HG03439 (cell line): ENCODE measurements around the gene RARS2.

ENCODE experiments used
- ATAC-seq: cut with Tn5 transposase; IDR thresholded peaks from one replicate; pipeline ENCODE4 v1.9.1; 2021; ENCODE audit warnings: mild to moderate bottlenecking, moderate library complexity; ENCODE audit not compliant: unreplicated experiment

The RARS2 gene

DNA sequence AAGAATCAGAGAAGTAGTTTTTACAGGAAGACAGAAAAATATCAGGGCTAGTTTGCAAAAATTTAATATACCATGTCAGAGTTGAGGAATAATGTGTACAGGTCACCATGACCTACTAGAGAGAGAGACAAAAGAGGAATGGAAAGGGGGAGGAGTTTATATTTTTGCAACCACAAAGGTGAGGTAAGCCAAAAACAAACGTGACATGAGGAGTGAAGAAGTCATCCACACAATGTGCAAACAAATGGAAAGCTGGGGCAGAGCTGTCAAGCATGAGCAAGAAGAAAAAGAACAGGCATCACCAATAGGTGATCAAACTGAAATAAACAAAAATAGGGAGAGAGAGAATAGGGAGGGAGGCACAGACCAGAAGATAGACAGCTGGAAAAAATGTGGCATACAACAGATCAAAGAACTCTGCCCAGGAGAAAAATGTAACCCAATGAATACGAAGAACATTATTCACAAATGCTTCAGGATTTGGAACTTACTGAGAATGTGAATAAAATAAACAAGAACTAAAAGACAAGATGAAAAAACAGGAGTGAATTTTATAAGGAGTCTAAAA lies 15.5 kb downstream of the RARS2 start:
- ATAC-seq = no peak

DNA sequence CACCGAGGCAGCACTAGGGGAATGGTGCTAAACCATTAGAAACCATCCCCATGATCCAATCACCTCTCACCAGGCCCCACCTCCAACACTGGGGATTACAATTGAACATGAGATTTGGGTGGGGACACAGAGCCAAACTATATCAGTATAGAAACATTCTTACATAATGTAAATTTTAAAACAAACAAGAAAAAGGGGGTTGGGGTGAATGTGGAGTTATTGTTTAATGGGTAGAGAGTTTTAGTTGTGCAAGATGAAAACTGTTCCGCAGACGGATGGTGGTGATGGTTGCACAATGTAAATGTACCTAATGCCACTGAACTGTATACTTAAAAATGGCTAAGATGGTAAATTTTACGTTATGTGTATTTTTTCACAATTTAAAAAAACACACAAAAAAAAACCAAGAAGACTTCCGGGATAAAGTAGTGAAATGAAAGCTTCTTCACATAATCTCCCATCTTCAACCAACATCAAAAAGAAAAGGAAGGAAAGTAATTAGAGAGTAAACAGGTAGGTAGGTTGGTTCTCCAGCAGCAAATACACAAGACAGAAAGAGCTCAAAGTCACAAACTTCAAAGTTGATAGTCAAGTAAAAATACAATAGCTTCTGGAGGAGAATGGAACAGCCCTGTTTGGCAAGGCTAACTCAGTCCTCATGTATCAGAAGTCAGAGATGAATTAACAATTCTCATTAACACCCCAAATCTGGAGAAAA lies 16.3 kb downstream of the RARS2 start:
- no peak for ATAC-seq

DNA sequence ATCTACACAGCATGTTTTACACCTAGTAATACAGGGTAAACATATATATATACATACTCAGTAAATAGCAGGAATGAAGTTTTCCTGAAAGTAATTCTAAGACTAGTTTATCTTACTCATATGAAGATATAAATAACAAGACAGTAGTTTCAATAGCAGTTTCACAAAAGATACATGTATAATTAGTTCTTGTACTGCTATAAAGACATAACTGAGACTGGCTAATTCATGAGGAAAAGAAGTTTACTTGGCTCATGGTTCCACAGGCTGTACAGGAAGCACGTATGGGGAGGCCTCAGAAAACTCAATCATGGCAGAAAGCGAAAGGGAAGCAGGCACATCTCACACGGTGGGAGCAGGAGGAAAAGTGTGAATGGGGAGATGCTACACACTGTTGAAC lies 16.9 kb downstream of the RARS2 start:
- no peak for ATAC-seq

DNA sequence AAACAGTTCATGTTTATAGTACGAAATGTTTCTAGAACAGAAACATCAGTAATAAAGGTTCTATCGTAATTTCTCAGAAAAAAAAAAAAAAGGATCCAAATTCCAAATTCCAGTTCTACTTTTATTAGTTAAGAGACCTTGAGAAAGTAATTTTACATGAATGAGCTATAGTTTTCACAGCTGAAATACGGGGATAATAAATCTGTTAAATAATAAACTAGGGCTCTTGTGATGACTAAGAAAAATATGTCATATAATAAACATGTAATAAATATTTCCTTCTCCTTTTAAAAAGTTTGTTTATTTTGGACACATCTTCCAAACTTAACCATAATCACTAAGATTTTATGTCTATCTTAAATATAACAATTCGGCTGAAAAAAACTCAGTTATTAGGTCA lies 17.8 kb downstream of the RARS2 start:
- ATAC-seq = no peak

DNA sequence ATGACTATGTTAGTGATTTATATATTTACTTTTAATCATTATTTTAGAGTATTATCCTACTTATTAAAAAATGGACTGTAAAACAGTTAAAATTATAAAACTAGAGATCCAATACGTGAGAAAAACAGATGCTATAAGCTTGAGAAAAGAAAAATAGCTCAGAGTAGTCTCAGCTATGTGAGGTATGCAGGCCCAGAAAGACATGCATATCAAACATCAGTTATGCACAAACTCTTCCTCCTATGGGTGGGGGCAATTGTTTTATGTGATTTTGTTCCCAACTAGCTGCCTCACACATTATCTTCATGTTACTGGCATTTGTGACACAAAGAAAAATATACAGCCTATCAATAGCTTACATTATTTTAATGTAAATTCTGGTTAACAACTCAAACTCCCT lies 28.8 kb downstream of the RARS2 start:
- ATAC-seq = no peak

DNA sequence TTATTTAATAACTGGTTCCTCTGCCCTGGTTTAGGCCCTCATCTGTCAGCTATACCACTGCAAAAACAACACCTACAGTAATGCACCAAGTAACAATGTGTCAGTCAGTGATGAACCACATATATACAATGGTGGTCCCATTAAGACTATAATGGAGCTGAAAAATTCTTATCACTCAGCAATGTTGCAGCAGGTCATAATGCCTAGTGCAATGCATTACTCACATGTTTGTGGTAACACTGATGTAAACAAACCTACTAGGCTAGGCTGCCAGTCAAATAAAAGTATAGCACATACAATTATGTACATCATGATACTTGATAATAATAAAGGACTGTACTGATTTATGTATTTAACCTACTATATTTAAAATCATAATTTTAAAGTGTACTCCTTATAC lies 31.3 kb downstream of the RARS2 start:
- ATAC-seq = no peak

DNA sequence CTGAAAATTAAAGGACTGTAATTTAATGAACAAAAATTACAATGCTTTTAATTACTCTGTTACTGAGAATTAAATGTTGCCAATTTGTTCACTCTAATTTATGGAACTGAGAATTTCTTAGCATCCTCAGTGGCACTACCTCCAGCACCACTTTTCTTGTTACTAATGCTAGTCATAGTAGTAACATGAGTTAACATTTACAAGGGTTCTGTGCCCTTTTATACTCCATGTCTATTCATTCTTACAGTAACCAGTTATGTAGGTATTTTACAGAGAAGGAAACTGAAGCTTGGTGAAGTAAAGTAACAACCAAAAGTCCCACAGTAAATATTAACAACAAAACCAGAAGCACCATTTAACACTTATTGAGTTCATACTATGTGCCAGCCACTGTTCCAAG lies 34.3 kb downstream of the RARS2 start:
- ATAC-seq = no peak

DNA sequence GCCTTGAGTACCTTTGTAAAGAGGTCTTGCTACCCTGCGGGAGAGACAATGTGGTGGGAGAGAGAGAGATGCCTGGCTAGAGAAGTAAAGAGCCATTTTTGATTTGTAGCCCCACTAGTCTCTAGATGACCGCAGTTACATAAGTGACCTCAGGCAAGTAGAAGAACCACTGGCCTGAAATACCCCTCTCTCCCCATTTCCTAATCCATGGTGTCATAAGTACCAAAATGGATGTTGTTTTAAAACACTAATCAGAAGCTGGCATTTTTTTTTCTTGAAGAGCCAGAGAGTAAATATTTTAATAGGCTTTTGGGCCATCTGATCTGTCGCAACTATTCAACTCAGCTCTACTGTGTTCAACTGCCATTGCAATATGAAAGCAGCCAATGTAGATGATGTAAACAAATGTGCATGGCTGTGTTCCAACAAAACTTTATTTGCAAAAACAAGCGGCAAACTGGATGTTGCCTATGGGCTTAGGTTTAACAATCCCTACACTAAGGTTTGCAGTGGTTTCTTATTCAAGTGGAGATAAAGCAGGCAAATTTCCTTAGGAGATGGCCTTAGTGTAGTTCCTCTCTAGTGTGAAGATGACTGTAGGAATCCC lies 36.5 kb downstream of the RARS2 start:
- no peak for ATAC-seq

DNA sequence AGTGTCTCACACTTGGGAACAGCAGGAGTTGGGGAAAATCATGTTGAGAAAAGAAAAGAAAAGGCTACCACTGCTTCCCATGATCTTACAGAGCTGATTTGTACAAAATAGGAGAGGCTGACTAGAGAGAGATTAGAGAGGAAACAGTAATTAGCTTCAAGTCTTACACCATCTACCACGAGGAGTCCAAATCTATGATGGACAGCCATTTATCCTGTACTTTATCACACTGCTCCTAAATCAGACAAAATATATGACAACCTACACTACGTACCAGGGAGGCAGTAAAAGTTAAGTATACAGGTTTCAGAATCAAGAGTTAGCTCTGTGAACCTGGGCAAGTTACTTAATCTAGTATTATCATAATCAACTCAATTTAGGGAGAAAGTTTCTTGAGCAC lies 38.0 kb downstream of the RARS2 start:
- ATAC-seq = no peak

DNA sequence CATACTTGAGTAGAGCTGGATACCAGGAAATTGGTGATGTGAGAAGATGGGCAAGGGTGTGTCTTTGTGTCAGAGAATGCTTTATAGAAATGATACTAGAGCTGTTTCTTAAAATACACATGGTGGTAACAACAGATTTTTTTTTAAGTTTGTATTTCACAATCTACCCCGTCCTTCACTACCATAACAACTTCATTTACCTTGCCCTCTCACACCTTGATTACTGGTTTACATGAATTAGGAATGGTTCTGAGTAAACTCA lies 45.4 kb downstream of the RARS2 start:
- ATAC-seq = no peak

DNA sequence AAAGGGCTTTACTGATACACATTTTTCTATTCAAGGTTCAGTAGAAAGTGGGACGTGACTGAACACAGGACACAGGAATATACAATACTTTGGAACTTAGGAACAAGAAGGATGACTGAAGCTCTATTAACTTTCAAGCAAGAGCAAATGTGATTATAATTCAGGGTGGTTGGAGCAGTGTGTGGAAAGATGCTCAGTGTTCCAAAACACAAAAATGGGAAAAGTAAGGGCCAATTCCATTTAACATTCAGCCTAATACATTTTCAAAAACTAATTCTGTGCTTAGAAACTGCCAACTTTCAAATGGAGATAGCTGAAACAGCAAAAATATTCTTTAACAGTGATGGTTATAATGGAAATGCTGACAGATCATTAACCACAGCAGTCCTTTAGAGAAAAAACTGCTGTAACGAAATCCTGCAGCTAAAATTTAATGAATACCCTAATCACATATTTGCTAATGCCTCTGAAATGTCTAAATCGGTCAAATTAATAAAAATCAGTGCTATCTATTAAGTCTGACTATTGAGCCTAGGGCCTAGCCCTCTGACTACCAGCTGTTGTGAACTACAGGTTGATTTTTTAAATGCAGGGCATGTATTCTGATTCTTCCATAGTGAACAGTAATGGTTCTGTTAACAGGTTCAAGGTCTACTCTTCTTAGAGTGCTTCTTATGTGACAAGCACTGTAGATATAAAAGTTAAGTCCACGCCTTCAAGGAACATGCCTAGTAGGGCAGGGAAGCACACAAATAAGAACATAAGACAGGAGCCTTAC lies 45.9 kb downstream of the RARS2 start:
- ATAC-seq = no peak

DNA sequence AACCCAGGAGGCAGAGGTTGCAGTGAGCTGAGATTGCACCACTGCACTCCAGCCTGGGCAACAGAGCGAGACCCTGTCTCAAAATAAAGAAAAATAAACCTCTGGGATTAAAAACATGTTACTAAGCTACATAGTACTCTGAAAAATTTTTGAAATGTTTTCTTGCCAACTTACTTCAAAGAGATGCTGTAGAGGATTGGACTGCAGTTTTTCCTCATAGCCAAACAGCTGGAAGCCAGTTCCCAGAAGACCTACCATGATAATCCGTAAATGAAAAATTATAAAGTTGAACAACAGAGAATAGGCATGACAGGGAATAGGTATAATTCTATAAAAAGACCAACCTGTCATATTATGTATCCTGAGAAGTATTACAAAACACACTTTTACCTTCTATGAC lies 48.0 kb downstream of the RARS2 start:
- no peak for ATAC-seq

DNA sequence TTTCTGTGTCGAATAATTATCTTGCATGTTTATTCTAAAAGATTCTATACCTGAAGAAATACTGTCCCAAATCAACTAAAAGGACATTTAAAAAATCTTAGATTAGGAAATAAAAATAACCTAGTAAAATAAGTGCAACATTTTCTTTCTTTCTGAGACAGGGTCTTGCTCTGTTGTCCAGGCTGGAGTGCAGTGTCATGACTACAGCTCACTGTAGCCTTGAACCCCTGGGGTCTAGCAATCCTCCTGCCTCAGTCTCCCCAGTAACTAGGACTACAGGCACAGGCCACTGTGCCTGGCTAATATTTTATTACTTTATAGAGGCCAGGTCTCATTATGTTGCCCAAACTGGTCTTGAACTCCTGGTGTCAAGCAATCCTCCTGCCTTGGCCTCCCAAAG lies 48.7 kb downstream of the RARS2 start:
- ATAC-seq = no peak

DNA sequence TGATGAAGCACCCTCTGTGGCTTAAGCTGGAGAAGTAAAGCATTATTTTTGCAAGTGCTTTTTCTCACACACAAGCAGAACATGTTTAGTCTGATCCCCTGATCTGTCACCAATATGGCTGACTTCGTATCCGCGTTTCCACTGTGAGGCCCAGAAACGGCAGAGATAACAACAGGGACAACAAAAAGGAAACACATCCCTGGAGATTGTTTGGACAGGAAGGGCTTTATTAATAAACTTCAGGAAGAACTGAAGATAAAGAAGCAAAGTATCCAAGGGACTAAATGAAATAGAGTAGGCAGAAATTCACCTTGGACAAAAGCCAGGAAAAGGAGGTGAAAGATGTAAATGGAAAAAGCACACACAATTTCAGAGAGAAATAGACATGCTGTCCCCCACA lies 49.2 kb downstream of the RARS2 start:
- no peak for ATAC-seq

DNA sequence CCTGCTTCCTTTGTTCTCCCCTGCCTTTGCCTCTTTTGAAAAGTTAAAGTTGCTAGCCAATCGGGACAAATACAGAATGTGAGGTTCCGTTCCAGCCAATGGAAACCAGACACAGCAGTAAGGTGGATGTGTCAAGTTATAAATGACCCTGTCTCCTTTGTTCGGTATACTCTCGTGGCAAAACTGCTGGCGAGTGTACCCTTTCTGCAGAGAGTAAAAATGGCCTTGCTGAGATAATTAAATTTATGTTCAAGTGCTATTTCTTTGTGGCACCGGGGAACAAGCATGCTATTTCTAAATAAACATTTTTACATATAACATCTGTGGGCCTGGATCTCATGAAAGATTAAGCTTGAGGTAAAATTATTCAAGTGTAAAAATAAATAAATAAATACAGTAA lies 50.2 kb downstream of the RARS2 start:
- no peak for ATAC-seq

DNA sequence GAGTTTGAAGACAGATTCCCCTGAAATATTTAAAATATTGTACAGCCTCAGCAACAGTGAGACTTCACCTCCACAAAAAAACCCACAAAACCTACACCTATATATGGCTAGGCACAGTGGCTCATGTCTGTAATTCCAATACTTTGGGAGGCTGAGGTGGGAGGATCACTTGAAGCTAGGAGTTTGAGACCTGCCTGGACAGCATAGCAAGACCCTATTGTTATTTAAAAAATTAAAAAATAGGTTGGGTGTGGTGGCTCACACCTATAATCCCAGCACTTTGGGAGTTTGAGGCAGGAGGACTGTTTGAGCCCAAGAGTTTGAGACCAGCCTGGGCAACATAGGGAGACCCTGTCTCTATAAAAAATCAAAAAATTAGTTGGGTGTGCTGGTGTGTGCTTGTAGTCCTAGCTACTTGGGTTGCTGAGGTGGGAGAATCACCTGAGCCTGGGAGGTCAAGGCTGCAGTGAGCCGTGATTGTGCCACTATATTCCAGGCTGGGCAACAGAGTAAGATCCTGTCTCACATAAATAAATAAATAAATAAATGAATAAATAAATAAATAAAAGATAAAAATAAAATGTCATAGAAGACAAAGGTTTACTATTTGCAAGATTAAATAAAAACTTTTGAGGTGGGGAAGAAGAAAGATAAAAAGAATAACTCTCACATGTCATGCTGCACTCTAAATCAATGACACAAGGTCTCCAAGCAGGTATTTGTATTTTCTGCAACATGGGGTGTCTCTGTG lies 51.1 kb downstream of the RARS2 start:
- no peak for ATAC-seq

DNA sequence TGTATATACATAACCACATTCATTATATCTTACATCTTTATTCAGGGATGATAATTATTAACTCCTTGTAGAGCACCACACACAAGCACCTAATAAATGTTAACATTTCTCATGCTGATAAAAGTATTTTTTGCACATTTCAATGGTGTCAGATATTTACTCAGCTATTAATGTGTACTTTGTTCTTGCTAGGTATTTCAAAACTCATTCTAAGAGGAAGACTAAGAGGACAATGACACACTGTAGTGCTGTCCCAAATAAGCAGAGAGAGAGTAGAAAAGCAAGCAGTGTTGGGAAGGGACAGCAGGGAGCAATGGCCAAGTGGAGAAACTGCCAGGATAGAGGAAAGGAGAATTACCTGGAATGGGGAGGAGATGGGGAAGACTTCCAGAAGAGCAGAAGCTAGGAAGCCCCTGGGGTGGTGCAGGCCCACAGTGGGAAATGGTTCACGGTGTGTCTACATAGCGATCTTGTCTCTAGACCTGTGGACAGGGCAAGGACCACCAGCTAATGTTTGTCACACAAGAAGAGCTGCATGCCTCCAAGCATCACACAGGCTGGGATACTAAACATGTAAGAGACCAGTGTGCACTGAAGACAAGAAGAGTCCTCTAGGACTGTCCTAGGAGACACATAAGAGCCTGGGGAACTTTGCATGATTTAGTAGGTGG lies 55.3 kb downstream of the RARS2 start:
- ATAC-seq = no peak

DNA sequence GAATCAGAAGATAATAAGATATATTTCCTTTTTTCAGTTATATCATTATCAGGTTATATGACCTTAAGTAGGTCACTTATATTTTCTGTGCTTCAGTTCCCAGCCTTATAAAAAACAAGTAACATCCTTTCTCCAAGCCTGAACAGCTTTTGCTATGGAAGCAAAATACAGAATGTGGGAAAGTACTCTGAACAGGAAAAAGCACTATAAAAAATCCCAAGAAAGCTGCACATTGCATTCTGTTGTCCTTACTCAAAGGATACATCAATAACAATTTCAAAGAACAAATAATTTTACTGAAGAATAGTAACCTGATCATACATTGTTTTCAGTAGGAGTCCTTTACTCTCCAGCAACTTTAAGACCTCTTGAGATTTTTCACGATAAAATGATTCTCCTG lies 60.6 kb downstream of the RARS2 start:
- no peak for ATAC-seq

DNA sequence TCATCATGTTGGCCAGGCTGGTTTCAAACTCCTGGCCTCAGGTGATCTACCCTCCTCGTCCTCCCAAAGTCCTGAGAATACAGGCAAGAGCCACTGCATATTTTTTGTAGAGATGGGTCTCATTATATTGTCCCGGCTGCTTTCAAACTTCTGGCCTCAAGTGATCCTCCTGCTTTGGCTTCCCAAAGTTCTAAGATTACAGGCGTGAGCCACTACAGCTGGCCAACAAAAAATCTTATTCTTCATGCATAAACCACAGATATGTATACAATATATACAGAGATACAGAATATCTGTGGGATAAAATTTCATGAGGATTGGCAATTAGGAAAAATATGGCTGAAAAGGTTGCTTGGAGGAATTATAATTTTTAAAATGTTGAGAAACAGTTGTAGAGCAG lies 67.1 kb downstream of the RARS2 start:
- no peak for ATAC-seq

DNA sequence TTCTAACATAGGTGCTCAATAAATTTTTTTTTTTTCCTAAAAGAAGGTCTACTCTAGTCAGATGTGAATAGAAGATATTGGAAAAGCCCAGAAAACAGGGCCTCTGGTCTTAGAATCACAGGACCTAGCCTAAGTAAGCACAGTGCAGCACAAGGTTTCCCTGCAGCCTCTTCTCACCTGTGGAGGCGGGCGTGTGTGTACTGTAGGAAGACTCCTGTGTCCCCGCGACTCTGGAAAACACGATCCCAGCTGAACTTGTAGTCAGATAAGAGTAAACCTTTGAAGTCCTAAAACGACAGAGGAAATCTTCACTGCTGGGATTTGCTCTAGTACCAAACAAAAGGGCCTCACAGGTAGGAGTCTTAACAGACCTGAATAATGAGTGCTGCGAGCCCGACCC lies 71.3 kb downstream of the RARS2 start:
- ATAC-seq = no peak

DNA sequence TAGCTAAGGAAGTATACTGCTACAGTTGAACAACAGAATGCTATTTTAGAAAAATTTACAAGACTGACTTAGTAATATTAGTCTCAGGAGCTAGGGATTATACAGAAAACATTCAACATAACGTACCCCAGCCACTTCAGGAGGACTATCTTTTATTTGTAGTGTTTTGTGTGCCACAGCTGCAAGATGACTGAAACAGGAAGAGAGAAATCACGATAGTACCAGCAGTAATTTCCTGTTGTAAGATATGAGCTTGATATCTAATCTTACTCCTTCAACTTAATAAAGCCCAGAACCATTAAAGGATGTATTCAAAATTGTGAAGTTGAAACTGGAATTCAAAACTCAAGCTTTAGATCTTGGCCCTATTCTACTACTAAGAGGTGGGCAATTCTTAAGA lies 75.0 kb downstream of the RARS2 start:
- ATAC-seq = no peak
